DMS153 treated with DMSO at 0.1 percent for 48 hours (cell line): ENCODE results near the gene YTHDF2.
"Not testable (repeated sequence)": the region's sequence is repeated elsewhere in the genome, so short reads cannot be mapped to it uniquely, and the experiment has no call there.

ENCODE experiments used
- DNase-seq: peaks from one replicate; lab custom pipeline; 2025; ENCODE audit not compliant: unreplicated experiment; lab: John Stamatoyannopoulos, UW

YTHDF2 gene

GRCh38 chr1:28758420-28758819, 21.7 kb downstream of the YTHDF2 start:
- no peak for DNase-seq

- DNase-seq = no peak
Measured at GRCh38 chr1:28759257-28759656, 22.5 kb downstream of the YTHDF2 start.

GRCh38 chr1:28761189-28761588, 24.4 kb downstream of the YTHDF2 start:
- DNase-seq = no peak

GRCh38 chr1:28766532-28767183, 29.9 kb downstream of the YTHDF2 start:
- no peak for DNase-seq

- no peak for DNase-seq
Measured at GRCh38 chr1:28770601-28771165, 33.9 kb downstream of the YTHDF2 start.

GRCh38 chr1:28771921-28772320, 35.2 kb downstream of the YTHDF2 start:
- not testable (repeated sequence) for DNase-seq

GRCh38 chr1:28773105-28773504, 36.4 kb downstream of the YTHDF2 start:
- DNase-seq = no peak

- peak; percentile 96 for DNase-seq
Measured at GRCh38 chr1:28775121-28775942, 38.6 kb downstream of the YTHDF2 start.

GRCh38 chr1:28776341-28776740, 39.6 kb downstream of the YTHDF2 start:
- DNase-seq = no peak

- DNase-seq = no peak
Measured at GRCh38 chr1:28778021-28778420, 41.3 kb downstream of the YTHDF2 start.

GRCh38 chr1:28779751-28780408, 43.1 kb downstream of the YTHDF2 start:
- DNase-seq = no peak

- DNase-seq = no peak
Measured at GRCh38 chr1:28781305-28781704, 44.6 kb downstream of the YTHDF2 start.

GRCh38 chr1:28782011-28782410, 45.3 kb downstream of the YTHDF2 start:
- no peak for DNase-seq

GRCh38 chr1:28783363-28783762, 46.6 kb downstream of the YTHDF2 start:
- no peak for DNase-seq

GRCh38 chr1:28789412-28789811, 52.7 kb downstream of the YTHDF2 start:
- DNase-seq = no peak

- no peak for DNase-seq
Measured at GRCh38 chr1:28789816-28790215, 53.1 kb downstream of the YTHDF2 start.

- no peak for DNase-seq
Measured at GRCh38 chr1:28790377-28791035, 53.8 kb downstream of the YTHDF2 start.

GRCh38 chr1:28791929-28792328, 55.2 kb downstream of the YTHDF2 start:
- not testable (repeated sequence) for DNase-seq

- no peak for DNase-seq
Measured at GRCh38 chr1:28792644-28793121, 55.9 kb downstream of the YTHDF2 start.

- not testable (repeated sequence) for DNase-seq
Measured at GRCh38 chr1:28794582-28794981, 57.8 kb downstream of the YTHDF2 start.
